NCI-H1092 (cell line): ENCODE data around the gene CES4A.
"Not testable (repeated sequence)": the region's sequence is repeated elsewhere in the genome, so short reads cannot be mapped to it uniquely, and the experiment has no call there.

ENCODE experiments used
- DNase-seq: peaks from one replicate; lab custom pipeline; 2025; lab: John Stamatoyannopoulos, UW

CES4A gene

GRCh38 chr16:66956154-66956457, 32.3 kb upstream of the CES4A start:
- not testable (repeated sequence) for DNase-seq

- DNase-seq = no peak
Measured at GRCh38 chr16:66958857-66959703, 29.3 kb upstream of the CES4A start.

GRCh38 chr16:66959704-66960161, 28.7 kb upstream of the CES4A start:
- no peak for DNase-seq

GRCh38 chr16:66960270-66960669, 28.1 kb upstream of the CES4A start:
- DNase-seq = no peak

- peak; percentile 59 for DNase-seq
Measured at GRCh38 chr16:66961065-66961744, 27.2 kb upstream of the CES4A start, which contains the start of gene CES3. TSS of gene CES3 (plus strand) at chr16:66961266. CDS start at chr16:66961308, 42 bp downstream.

- peak; percentile 75 for DNase-seq
Measured at GRCh38 chr16:66961914-66962313, 26.5 kb upstream of the CES4A start.

- no peak for DNase-seq
Measured at GRCh38 chr16:66964049-66964448, 24.3 kb upstream of the CES4A start.

- no peak for DNase-seq
Measured at GRCh38 chr16:66968847-66969246, 19.5 kb upstream of the CES4A start.

GRCh38 chr16:66970775-66971720, 17.3 kb upstream of the CES4A start:
- no peak for DNase-seq

- DNase-seq = no peak
Measured at GRCh38 chr16:66972983-66973382, 15.4 kb upstream of the CES4A start.

GRCh38 chr16:66973716-66974115, 14.7 kb upstream of the CES4A start:
- no peak for DNase-seq

- not testable (repeated sequence) for DNase-seq
Measured at GRCh38 chr16:66974156-66974931, 14.0 kb upstream of the CES4A start.

- not testable (repeated sequence) for DNase-seq
Measured at GRCh38 chr16:66974932-66975246, 13.5 kb upstream of the CES4A start.

GRCh38 chr16:66975302-66975893, 13.0 kb upstream of the CES4A start:
- DNase-seq = no peak

GRCh38 chr16:66976746-66977145, 11.6 kb upstream of the CES4A start:
- DNase-seq = no peak

- peak; percentile 67 for DNase-seq
Measured at GRCh38 chr16:66977341-66978113, 10.9 kb upstream of the CES4A start.

GRCh38 chr16:66979011-66979717, 9.2 kb upstream of the CES4A start:
- no peak for DNase-seq

- DNase-seq = no peak
Measured at GRCh38 chr16:66983033-66983432, 5.4 kb upstream of the CES4A start.

- no peak for DNase-seq
Measured at GRCh38 chr16:66984892-66985311, 3.5 kb upstream of the CES4A start.

GRCh38 chr16:66986559-66986958, 1.8 kb upstream of the CES4A start:
- no peak for DNase-seq
